Panc1 (cell line): ENCODE measurements around the gene AFG1L.

ENCODE experiments used
- SIN3A ChIP-seq: IDR thresholded peaks from 2 replicates; pipeline ENCODE4 v1.6.1; 2012; ENCODE audit warnings: low read depth, mild to moderate bottlenecking, low read length, moderate library complexity, borderline replicate concordance; ENCODE audit not compliant: insufficient read depth
- TCF7L2 ChIP-seq: IDR thresholded peaks from 2 replicates; pipeline ENCODE4 v1.6.1; 2011; ENCODE audit warnings: mild to moderate bottlenecking, low read depth, low read length, inconsistent platforms
- TF ChIP-seq, protein P1 (sequence below): fragments of 450-650 bp; IDR thresholded peaks from 2 replicates; pipeline ENCODE4 v1.5.1; 2017; ENCODE audit warnings: mild to moderate bottlenecking

DNA sequence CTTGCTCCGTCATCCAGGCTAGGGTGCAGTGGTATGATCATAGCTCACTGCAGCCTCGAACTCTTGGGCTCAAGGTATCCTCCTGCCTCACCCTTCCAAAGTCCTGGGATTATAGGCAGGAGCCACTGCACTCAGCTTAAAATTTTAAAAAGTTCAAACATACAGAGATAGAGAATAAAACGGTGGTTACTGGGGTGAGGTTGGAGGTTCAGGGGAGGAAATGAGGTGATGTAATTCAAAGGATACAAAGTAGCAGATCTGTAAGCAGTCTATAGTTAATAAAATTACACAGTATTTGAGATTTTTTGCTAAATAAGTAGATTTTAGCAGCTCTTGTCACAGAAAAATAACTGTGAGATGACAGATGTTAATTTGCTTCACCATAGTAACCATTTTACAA lies 7.5 kb upstream of the AFG1L start:
- TF ChIP-seq, protein P1, sequence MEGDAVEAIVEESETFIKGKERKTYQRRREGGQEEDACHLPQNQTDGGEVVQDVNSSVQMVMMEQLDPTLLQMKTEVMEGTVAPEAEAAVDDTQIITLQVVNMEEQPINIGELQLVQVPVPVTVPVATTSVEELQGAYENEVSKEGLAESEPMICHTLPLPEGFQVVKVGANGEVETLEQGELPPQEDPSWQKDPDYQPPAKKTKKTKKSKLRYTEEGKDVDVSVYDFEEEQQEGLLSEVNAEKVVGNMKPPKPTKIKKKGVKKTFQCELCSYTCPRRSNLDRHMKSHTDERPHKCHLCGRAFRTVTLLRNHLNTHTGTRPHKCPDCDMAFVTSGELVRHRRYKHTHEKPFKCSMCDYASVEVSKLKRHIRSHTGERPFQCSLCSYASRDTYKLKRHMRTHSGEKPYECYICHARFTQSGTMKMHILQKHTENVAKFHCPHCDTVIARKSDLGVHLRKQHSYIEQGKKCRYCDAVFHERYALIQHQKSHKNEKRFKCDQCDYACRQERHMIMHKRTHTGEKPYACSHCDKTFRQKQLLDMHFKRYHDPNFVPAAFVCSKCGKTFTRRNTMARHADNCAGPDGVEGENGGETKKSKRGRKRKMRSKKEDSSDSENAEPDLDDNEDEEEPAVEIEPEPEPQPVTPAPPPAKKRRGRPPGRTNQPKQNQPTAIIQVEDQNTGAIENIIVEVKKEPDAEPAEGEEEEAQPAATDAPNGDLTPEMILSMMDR = no peak
- TF ChIP-seq TCF7L2 (no peak), SIN3A (no peak)
